Gastrocnemius medialis (tissue), 4 donors: ENCODE measurements around the gene MYO1D.

ENCODE experiments used
- CTCF ChIP-seq, 5 experiments: fragments of 450-650 bp in 3 of 5; fragments of 200-600 bp in 2 of 5; sonication (generic) in 2 of 5; IDR thresholded peaks in 4 of 5; conservative IDR thresholded peaks in 1 of 5; 1 replicate in 4 of 5; 2 replicates in 1 of 5; pipeline ENCODE4 v1.5.1; 2016 to 2019; ENCODE audit warnings: antibody characterized with exemption in 5 of 5, mild to moderate bottlenecking in 3 of 5, moderate library complexity in 3 of 5
- POLR2A ChIP-seq, 2 donors: fragments of 450-650 bp; IDR thresholded peaks; one replicate each; pipeline ENCODE4 v1.6.1; 2017; ENCODE audit warnings: antibody characterized with exemption in 2 of 2, mild to moderate bottlenecking in 2 of 2, moderate library complexity in 2 of 2

- no peak for TF ChIP-seq POLR2A (IDR thresholded peaks at IDR 0.05)
- no peak for TF ChIP-seq CTCF (IDR thresholded peaks at IDR 0.05 in 4 of 5, conservative IDR thresholded peaks at IDR 0.05 in 1 of 5)
These were observed 188.7 kb downstream of the MYO1D start for GRCh38 chr17:32688221-32688620.
